ENCODE results near the gene LINGO1. TPM values are rescaled to one million over a fixed set of nuclear protein-coding genes. Genes with fewer than 3 reads are reported as not detected.

The LINGO1 gene
- total and polyA plus RNA-seq, 2 donors (not counting 1 experiment from before 2014, with no cell fraction given), result not detected

DNA sequence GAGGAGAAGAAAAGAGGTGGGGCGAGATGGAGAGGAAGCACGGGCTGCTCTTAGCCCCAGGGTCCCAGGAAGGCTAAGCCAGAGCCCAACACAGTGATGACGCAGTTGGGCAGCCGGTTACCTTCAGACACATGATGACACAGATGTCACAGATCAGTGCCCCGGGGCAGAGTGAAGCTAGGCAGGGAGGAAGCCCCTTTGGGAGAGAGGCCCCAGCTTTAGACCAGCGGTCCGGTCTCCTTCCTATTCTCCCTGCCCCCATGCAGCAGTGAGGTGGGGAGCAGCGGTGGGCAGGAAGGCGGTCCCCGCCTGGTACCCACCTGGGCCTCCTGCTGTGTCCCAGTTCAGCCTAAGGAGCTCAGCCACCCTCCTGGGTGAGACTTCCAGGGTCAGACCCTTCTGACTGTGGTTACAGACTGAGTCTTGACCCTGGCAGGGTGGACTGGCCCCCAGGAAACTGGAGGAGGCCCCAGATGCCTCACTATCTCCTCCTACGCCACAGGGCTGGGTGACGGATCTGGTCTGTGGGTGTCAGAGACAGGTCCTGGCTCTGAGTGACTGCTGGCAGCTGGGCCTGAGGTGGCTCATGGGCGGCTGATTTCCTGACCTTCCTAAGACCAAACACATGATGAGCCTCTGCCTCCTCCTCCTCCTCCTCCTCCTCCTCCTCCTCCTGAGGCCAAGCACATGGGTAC, 38.8 kb upstream of the LINGO1 start:
- ATAC-seq (ENCODE audit: low read depth), result no peak
- Mint-ChIP-seq H3K27ac (no peak overlapping the region), H3K27me3 (peaks cover 21% of the 10 kb centered on the region), H3K4me1 (no peaks in the 10 kb centered on the region), H3K4me3 (no peak overlapping the region), H3K9me3 (ENCODE audit: insufficient read depth) (no peaks in the 10 kb centered on the region)
- H4K20me1 ChIP-seq (ENCODE audit: control insufficient read depth, insufficient read depth, low read length, poor library complexity, severe bottlenecking), result no peaks in the 10 kb centered on the region
- 69% methylated on average over 8 of the region's 13 CpGs for WGBS (ENCODE audit: insufficient coverage)
- no peaks in the 10 kb centered on the region for H3K9me3 ChIP-seq (ENCODE audit: control extremely low read depth in 1 of 3, control insufficient read depth in 2 of 3, insufficient read depth in 1 of 3, low read length in 2 of 3)
- TF ChIP-seq, protein P1, sequence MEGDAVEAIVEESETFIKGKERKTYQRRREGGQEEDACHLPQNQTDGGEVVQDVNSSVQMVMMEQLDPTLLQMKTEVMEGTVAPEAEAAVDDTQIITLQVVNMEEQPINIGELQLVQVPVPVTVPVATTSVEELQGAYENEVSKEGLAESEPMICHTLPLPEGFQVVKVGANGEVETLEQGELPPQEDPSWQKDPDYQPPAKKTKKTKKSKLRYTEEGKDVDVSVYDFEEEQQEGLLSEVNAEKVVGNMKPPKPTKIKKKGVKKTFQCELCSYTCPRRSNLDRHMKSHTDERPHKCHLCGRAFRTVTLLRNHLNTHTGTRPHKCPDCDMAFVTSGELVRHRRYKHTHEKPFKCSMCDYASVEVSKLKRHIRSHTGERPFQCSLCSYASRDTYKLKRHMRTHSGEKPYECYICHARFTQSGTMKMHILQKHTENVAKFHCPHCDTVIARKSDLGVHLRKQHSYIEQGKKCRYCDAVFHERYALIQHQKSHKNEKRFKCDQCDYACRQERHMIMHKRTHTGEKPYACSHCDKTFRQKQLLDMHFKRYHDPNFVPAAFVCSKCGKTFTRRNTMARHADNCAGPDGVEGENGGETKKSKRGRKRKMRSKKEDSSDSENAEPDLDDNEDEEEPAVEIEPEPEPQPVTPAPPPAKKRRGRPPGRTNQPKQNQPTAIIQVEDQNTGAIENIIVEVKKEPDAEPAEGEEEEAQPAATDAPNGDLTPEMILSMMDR (IDR thresholded peaks at IDR 0.05), result no peak
- no peak for TF ChIP-seq EZH2 (IDR thresholded peaks at IDR 0.05; ENCODE audit: borderline replicate concordance, insufficient read depth, low read depth, low read length, poor library complexity, severe bottlenecking)
- ChIA-PET POLR2A (no interaction called here), CTCF (no interaction called here)
- no peaks in the 10 kb centered on the region for H3K79me2 ChIP-seq (ENCODE audit: control insufficient read depth, insufficient read depth, low read length)
- peaks cover 0 to 13% (median 0%) of the 10 kb centered on the region in 4 experiments for H3K27me3 ChIP-seq (replicated peaks in 1 of 4; ENCODE audit: control extremely low read depth in 1 of 4, control insufficient read depth in 3 of 4, insufficient read depth in 4 of 4, low read length in 3 of 4)
- no peaks in the 10 kb centered on the region for H3K4me1 ChIP-seq (ENCODE audit: control insufficient read depth in 2 of 2, insufficient read depth in 2 of 2, low read length in 2 of 2)
- no peak overlapping the region for H3K4me2 ChIP-seq (replicated peaks; ENCODE audit: low read depth, low read length, poor library complexity, severe bottlenecking)
- no peak for DNase-seq
- no peak overlapping the region for H3K9ac ChIP-seq (ENCODE audit: low read length)
- H3K27ac ChIP-seq (ENCODE audit: low read length in 2 of 2), result no peak overlapping the region
- intact Hi-C loops (cut with micrococcal nuclease), result no loop called here
- H3K4me3 ChIP-seq (ENCODE audit: control extremely low read depth in 1 of 5, extremely low read depth in 1 of 5, insufficient read depth in 1 of 5, low read depth in 2 of 5, low read length in 4 of 5), result no peak overlapping the region
- no peak overlapping the region for H2AFZ ChIP-seq (ENCODE audit: insufficient read depth, low read depth, low read length, poor library complexity, severe bottlenecking)
- H3K36me3 ChIP-seq (replicated peaks in 1 of 2; ENCODE audit: control extremely low read depth in 1 of 2, control insufficient read depth in 1 of 2, extremely low read depth in 1 of 2, insufficient read depth in 2 of 2, low read length in 1 of 2), result no peaks in the 10 kb centered on the region

GRCh38 chr15:77670558-77671361, 38.0 kb upstream of the LINGO1 start:
- H3K27ac Mint-ChIP-seq, result no peak overlapping the region
- H3K27me3 Mint-ChIP-seq, result peaks cover 27% of the 10 kb centered on the region
- no peaks in the 10 kb centered on the region for H3K9me3 ChIP-seq (ENCODE audit: control extremely low read depth in 1 of 3, control insufficient read depth in 2 of 3, insufficient read depth in 1 of 3, low read length in 2 of 3)
- intact Hi-C loops (cut with micrococcal nuclease), result no loop called here
- no peak overlapping the region for H3K4me3 ChIP-seq (ENCODE audit: control extremely low read depth in 1 of 5, extremely low read depth in 1 of 5, insufficient read depth in 1 of 5, low read depth in 2 of 5, low read length in 4 of 5)
- H3K4me3 Mint-ChIP-seq, result no peak overlapping the region
- H3K27ac ChIP-seq (ENCODE audit: low read length in 2 of 2), result no peak overlapping the region
- CTCF ChIA-PET, result no interaction called here
- no peak for TF ChIP-seq EZH2 (IDR thresholded peaks at IDR 0.05; ENCODE audit: borderline replicate concordance, insufficient read depth, low read depth, low read length, poor library complexity, severe bottlenecking)
- TF ChIP-seq, protein P1 (IDR thresholded peaks at IDR 0.05), result no peak
- DNase-seq, result no peak
- no peak overlapping the region for H3K4me2 ChIP-seq (replicated peaks; ENCODE audit: low read depth, low read length, poor library complexity, severe bottlenecking)
- H3K36me3 ChIP-seq (replicated peaks in 1 of 2; ENCODE audit: control extremely low read depth in 1 of 2, control insufficient read depth in 1 of 2, extremely low read depth in 1 of 2, insufficient read depth in 2 of 2, low read length in 1 of 2), result no peaks in the 10 kb centered on the region
- peaks cover 0 to 13% (median 0%) of the 10 kb centered on the region in 4 experiments for H3K27me3 ChIP-seq (replicated peaks in 1 of 4; ENCODE audit: control extremely low read depth in 1 of 4, control insufficient read depth in 3 of 4, insufficient read depth in 4 of 4, low read length in 3 of 4)
- H2AFZ ChIP-seq (ENCODE audit: insufficient read depth, low read depth, low read length, poor library complexity, severe bottlenecking), result no peak overlapping the region
- no peaks in the 10 kb centered on the region for H4K20me1 ChIP-seq (ENCODE audit: control insufficient read depth, insufficient read depth, low read length, poor library complexity, severe bottlenecking)
- H3K4me1 Mint-ChIP-seq, result no peaks in the 10 kb centered on the region
- no peaks in the 10 kb centered on the region for H3K4me1 ChIP-seq (ENCODE audit: control insufficient read depth in 2 of 2, insufficient read depth in 2 of 2, low read length in 2 of 2)
- 94% methylated on average over 4 of the region's 5 CpGs for WGBS (ENCODE audit: insufficient coverage)
- POLR2A ChIA-PET, result no interaction called here
- ATAC-seq (ENCODE audit: low read depth), result no peak
- H3K9ac ChIP-seq (ENCODE audit: low read length), result no peak overlapping the region
- no peaks in the 10 kb centered on the region for H3K79me2 ChIP-seq (ENCODE audit: control insufficient read depth, insufficient read depth, low read length)
- H3K9me3 Mint-ChIP-seq (ENCODE audit: insufficient read depth), result no peaks in the 10 kb centered on the region

Measured in B cell (primary cell).